Measurements from ENCODE around the gene OTUB2. TPM values are rescaled to one million over a fixed set of nuclear protein-coding genes. Genes with fewer than 3 reads are reported as not detected.

The OTUB2 gene
- 1.5 TPM for polyA plus RNA-seq (2013, experiment 1 of 2; ENCODE audit: insufficient read length)
- 1.6 TPM for polyA plus RNA-seq (2013, experiment 2 of 2; ENCODE audit: insufficient read length)

- DNase-seq = peak; percentile 99
Measured at GRCh38 chr14:94026173-94026888, at the start of gene OTUB2. Gene OTUB2, plus strand, starts transcription at chr14:94026340. Its CDS starts 198 bp downstream, at chr14:94026538.

GRCh38 chr14:93976477-93977057 lies 49.6 kb upstream of the OTUB2 start, which contains the start of gene ASB2:
Gene ASB2, minus strand, starts transcription at chr14:93976570. Its CDS starts 12,031 bp downstream, at chr14:93964539.
- DNase-seq = peak; percentile 48

- DNase-seq = no peak
Measured at GRCh38 chr14:93977171-93977570, 49.0 kb upstream of the OTUB2 start.

- no peak for DNase-seq
Measured at GRCh38 chr14:93977790-93978581, 48.2 kb upstream of the OTUB2 start.

GRCh38 chr14:93978735-93979134 lies 47.4 kb upstream of the OTUB2 start:
- DNase-seq = no peak

- DNase-seq = peak; percentile 48
Measured at GRCh38 chr14:93980456-93981201, 45.5 kb upstream of the OTUB2 start.

GRCh38 chr14:93981316-93982229 lies 44.6 kb upstream of the OTUB2 start:
- DNase-seq = no peak

- no peak for DNase-seq
Measured at GRCh38 chr14:93982230-93983007, 43.7 kb upstream of the OTUB2 start.

- peak; percentile 79 for DNase-seq
Measured at GRCh38 chr14:93984070-93984469, 42.1 kb upstream of the OTUB2 start.

- peak; percentile 85 for DNase-seq
Measured at GRCh38 chr14:93984987-93985410, 41.1 kb upstream of the OTUB2 start.

GRCh38 chr14:93986955-93987354 lies 39.2 kb upstream of the OTUB2 start:
- DNase-seq = no peak

GRCh38 chr14:93987376-93987775 lies 38.8 kb upstream of the OTUB2 start:
- no peak for DNase-seq

- no peak for DNase-seq
Measured at GRCh38 chr14:93987815-93988476, 38.2 kb upstream of the OTUB2 start.

- no peak for DNase-seq
Measured at GRCh38 chr14:93989939-93990338, 36.2 kb upstream of the OTUB2 start.

GRCh38 chr14:93991212-93991611 lies 34.9 kb upstream of the OTUB2 start:
- DNase-seq = no peak

GRCh38 chr14:93991649-93992048 lies 34.5 kb upstream of the OTUB2 start:
- no peak for DNase-seq

GRCh38 chr14:93993382-93993781 lies 32.8 kb upstream of the OTUB2 start:
- DNase-seq = no peak

GRCh38 chr14:93994919-93995682 lies 31.0 kb upstream of the OTUB2 start:
- DNase-seq = peak; percentile 68

- DNase-seq = no peak
Measured at GRCh38 chr14:93996130-93996695, 29.9 kb upstream of the OTUB2 start.

Measured in fibroblast of skin of back (primary cell).